HepG2 (cell line): Measurements from ENCODE around the gene PRCD. TPM values are rescaled to one million over a fixed set of nuclear protein-coding genes. Genes with fewer than 3 reads are reported as not detected.

Experiments
- BORCS8-MEF2B ChIP-seq: sonication (generic); formaldehyde crosslinking; IDR thresholded peaks from 2 replicates; pipeline ENCODE4 v1.8.0; 2022; ENCODE audit warnings: mild to moderate bottlenecking, missing genetic modification reagents
- EP300 ChIP-seq, 3 experiments: sonication (generic) in 1 of 3; formaldehyde crosslinking in 1 of 3; IDR thresholded peaks; 2 replicates each; pipeline versions ENCODE4 v1.5.1 to v1.6.1; 2011 to 2020; ENCODE audit warnings: low read depth in 2 of 3, low read length in 2 of 3, borderline replicate concordance in 1 of 3, improper control_type of control experiment in 1 of 3, mild to moderate bottlenecking in 1 of 3, missing genetic modification reagents in 1 of 3, moderate library complexity in 1 of 3
- GATAD2A ChIP-seq: IDR thresholded peaks from 2 replicates; pipeline ENCODE4 v1.6.1; 2016
- HNRNPUL1 ChIP-seq: fragments of 200-400 bp; formaldehyde crosslinking; IDR thresholded peaks from 2 replicates; pipeline ENCODE4 v1.6.1; 2017; ENCODE audit warnings: low read depth, mild to moderate bottlenecking, low read length, moderate library complexity
- MEIS2 ChIP-seq: sonication (generic); formaldehyde crosslinking; IDR thresholded peaks from 2 replicates; pipeline ENCODE4 v1.9.0; 2021; ENCODE audit warnings: mild to moderate bottlenecking, missing genetic modification reagents
- NCOR1 ChIP-seq: fragments of 200-600 bp; sonication (generic); IDR thresholded peaks from 2 replicates; pipeline ENCODE4 v1.7.0; 2017; ENCODE audit warnings: antibody characterized with exemption, low read length, borderline replicate concordance
- NR2C2 ChIP-seq: sonication (generic); formaldehyde crosslinking; IDR thresholded peaks from 2 replicates; pipeline ENCODE4 v1.4.0; 2020; ENCODE audit warnings: missing genetic modification reagents, mild to moderate bottlenecking, moderate library complexity, borderline replicate concordance
- RCOR2 ChIP-seq: IDR thresholded peaks from 2 replicates; pipeline ENCODE4 v1.6.1; 2016; ENCODE audit warnings: missing biosample characterization, missing genetic modification reagents
- RNF2 ChIP-seq: fragments of 450-650 bp; conservative IDR thresholded peaks from 2 replicates; pipeline ENCODE4 v1.6.1; 2016; ENCODE audit warnings: low read depth
- SMARCC2 ChIP-seq: fragments of 450-650 bp; IDR thresholded peaks from 2 replicates; pipeline ENCODE4 v1.6.1; 2017; ENCODE audit warnings: antibody characterized with exemption, mild to moderate bottlenecking
- SRSF1 ChIP-seq: fragments of 200-400 bp; formaldehyde crosslinking; optimal IDR thresholded peaks from 2 replicates; pipeline ENCODE3; 2017; ENCODE audit warnings: mild to moderate bottlenecking, low read depth, low read length, moderate library complexity
- SRY ChIP-seq: sonication (generic); formaldehyde crosslinking; IDR thresholded peaks from 2 replicates; pipeline ENCODE4 v1.8.0; 2022; ENCODE audit warnings: mild to moderate bottlenecking, missing genetic modification reagents
- TCF7L2 ChIP-seq: IDR thresholded peaks from 2 replicates; pipeline ENCODE4 v1.6.1; 2011; ENCODE audit warnings: mild to moderate bottlenecking, low read depth, low read length, moderate library complexity
- YEATS4 ChIP-seq: sonication (generic); formaldehyde crosslinking; IDR thresholded peaks from 2 replicates; pipeline ENCODE4 v1.4.0; 2020; ENCODE audit warnings: missing genetic modification reagents, borderline replicate concordance
- ZBTB20 ChIP-seq: sonication (generic); formaldehyde crosslinking; IDR thresholded peaks from 2 replicates; pipeline ENCODE4 v1.8.1; 2023; ENCODE audit warnings: missing genetic modification reagents, low read depth, mild to moderate bottlenecking, borderline replicate concordance
- ZNF101 ChIP-seq: sonication (generic); formaldehyde crosslinking; IDR thresholded peaks from 2 replicates; pipeline ENCODE4 v1.4.0; 2020; ENCODE audit warnings: mild to moderate bottlenecking, low read depth, missing genetic modification reagents, borderline replicate concordance
- ZNF337 ChIP-seq: sonication (generic); formaldehyde crosslinking; IDR thresholded peaks from 2 replicates; pipeline ENCODE4 v1.5.1; 2020; ENCODE audit warnings: missing genetic modification reagents, low read depth, mild to moderate bottlenecking, borderline replicate concordance
- ZNF34 ChIP-seq: sonication (generic); formaldehyde crosslinking; IDR thresholded peaks from 2 replicates; pipeline ENCODE4 v1.4.0; 2020; ENCODE audit warnings: mild to moderate bottlenecking, missing genetic modification reagents, borderline replicate concordance
- ZNF343 ChIP-seq: sonication (generic); formaldehyde crosslinking; IDR thresholded peaks from 2 replicates; pipeline ENCODE4 v1.4.0; 2020; ENCODE audit warnings: mild to moderate bottlenecking, missing genetic modification reagents
- ZNF589 ChIP-seq: sonication (generic); formaldehyde crosslinking; conservative IDR thresholded peaks from 2 replicates; pipeline ENCODE4 v1.8.0; 2022; ENCODE audit warnings: mild to moderate bottlenecking, moderate library complexity, missing genetic modification reagents
- ZNF691 ChIP-seq: sonication (generic); formaldehyde crosslinking; IDR thresholded peaks from 2 replicates; pipeline ENCODE4 v1.4.0; 2020; ENCODE audit warnings: missing genetic modification reagents, low read depth, mild to moderate bottlenecking, borderline replicate concordance
- ZNF790 ChIP-seq: sonication (generic); formaldehyde crosslinking; IDR thresholded peaks from 2 replicates; pipeline ENCODE4 v1.8.0; 2022; ENCODE audit warnings: missing genetic modification reagents, mild to moderate bottlenecking, borderline replicate concordance
- polyA plus RNA-seq, 8 experiments: library from polyadenylated mRNA; depleted of rRNA in 3 of 8; stranded (reverse) in 7 of 8; unstranded in 1 of 8; fragments of >200 nt; fragmentation: Illumina TruSeq in 4 of 8; extraction: Trizol in 4 of 8; gene quantifications; 2 replicates each; pipeline versions ENCODE4 v1.2.1 to v1.2.3, GENCODE V29; 2011 to 2016; ENCODE audit warnings: low read depth in 4 of 8, missing spikeins in 1 of 8, mixed read lengths in 1 of 8; ENCODE audit not compliant: insufficient read depth in 1 of 8
- total RNA-seq, 5 experiments: library from RNA; depleted of rRNA; stranded (reverse); fragments of >200 nt; fragmentation: Illumina TruSeq; extraction: Trizol; gene quantifications; 2 replicates each; pipeline ENCODE4 v1.2.3, GENCODE V29; 2016; ENCODE audit warnings: low read depth in 1 of 5
- TF ChIP-seq, protein P1 (sequence below): sonication (generic); formaldehyde crosslinking; IDR thresholded peaks from 2 replicates; pipeline ENCODE4 v1.4.0; 2020; ENCODE audit warnings: missing genetic modification reagents; ENCODE audit errors: not compliant biosample characterization
- TF ChIP-seq, protein P2 (sequence below): IDR thresholded peaks from 2 replicates; pipeline ENCODE4 v1.6.1; 2016; ENCODE audit warnings: mild to moderate bottlenecking, missing biosample characterization, missing genetic modification reagents
- TF ChIP-seq, protein P3 (sequence below): sonication (generic); formaldehyde crosslinking; IDR thresholded peaks from 2 replicates; pipeline ENCODE4 v1.9.0; 2021; ENCODE audit warnings: missing genetic modification reagents, borderline replicate concordance

The PRCD gene
- total and polyA plus RNA-seq, 2 of the 13 experiments (the other 11 are each of a cell fraction or from before 2014, with no cell fraction given), result 0.51 TPM; not detected in 1

- 0 out of 2 replicates have a peak, but pooled peaks have one; percentile 8 for TF ChIP-seq ZNF337 (CRISPR knock-in tag)
- TF ChIP-seq ZNF343, result no peak
- TF ChIP-seq ZNF34 (CRISPR knock-in tag), result no peak
- TF ChIP-seq, protein P1, sequence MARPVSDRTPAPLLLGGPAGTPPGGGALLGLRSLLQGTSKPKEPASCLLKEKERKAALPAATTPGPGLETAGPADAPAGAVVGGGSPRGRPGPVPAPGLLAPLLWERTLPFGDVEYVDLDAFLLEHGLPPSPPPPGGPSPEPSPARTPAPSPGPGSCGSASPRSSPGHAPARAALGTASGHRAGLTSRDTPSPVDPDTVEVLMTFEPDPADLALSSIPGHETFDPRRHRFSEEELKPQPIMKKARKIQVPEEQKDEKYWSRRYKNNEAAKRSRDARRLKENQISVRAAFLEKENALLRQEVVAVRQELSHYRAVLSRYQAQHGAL (CRISPR knock-in tag), result peak; percentile 73
- no peak; the same call in 1 of the 2 replicates for TF ChIP-seq ZNF691 (CRISPR knock-in tag)
- TF ChIP-seq RNF2, result no peak
- TF ChIP-seq ZBTB20 (CRISPR knock-in tag), result no peak
- no peak for TF ChIP-seq NCOR1
- no peak for TF ChIP-seq HNRNPUL1
- 0 out of 4 replicates have a peak, but pooled peaks of 1 of the 2 experiments have one; percentile 4 for TF ChIP-seq EP300 (IDR thresholded peaks at IDR 0.05; ENCODE audit: low read depth in 2 of 2, low read length in 2 of 2)
- TF ChIP-seq EP300 (CRISPR knock-in tag; IDR thresholded peaks at IDR 0.05; ENCODE audit: borderline replicate concordance), result no peak
- no peak for TF ChIP-seq MEIS2 (CRISPR knock-in tag)
- TF ChIP-seq ZNF589 (CRISPR knock-in tag), result no peak
- TF ChIP-seq TCF7L2, result no peak
- TF ChIP-seq NR2C2 (CRISPR knock-in tag), result no peak
- TF ChIP-seq, protein P2, sequence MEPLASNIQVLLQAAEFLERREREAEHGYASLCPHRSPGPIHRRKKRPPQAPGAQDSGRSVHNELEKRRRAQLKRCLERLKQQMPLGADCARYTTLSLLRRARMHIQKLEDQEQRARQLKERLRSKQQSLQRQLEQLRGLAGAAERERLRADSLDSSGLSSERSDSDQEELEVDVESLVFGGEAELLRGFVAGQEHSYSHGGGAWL (CRISPR knock-in tag), result no peak
- TF ChIP-seq GATAD2A (CRISPR knock-in tag), result peak; percentile 24; the same call in 1 of the 2 replicates
- peak; percentile 82 for TF ChIP-seq RCOR2
- TF ChIP-seq ZNF790 (CRISPR knock-in tag), result no peak; the same call in 1 of the 2 replicates
- TF ChIP-seq SRSF1, result peak; percentile 21
- TF ChIP-seq, protein P3, sequence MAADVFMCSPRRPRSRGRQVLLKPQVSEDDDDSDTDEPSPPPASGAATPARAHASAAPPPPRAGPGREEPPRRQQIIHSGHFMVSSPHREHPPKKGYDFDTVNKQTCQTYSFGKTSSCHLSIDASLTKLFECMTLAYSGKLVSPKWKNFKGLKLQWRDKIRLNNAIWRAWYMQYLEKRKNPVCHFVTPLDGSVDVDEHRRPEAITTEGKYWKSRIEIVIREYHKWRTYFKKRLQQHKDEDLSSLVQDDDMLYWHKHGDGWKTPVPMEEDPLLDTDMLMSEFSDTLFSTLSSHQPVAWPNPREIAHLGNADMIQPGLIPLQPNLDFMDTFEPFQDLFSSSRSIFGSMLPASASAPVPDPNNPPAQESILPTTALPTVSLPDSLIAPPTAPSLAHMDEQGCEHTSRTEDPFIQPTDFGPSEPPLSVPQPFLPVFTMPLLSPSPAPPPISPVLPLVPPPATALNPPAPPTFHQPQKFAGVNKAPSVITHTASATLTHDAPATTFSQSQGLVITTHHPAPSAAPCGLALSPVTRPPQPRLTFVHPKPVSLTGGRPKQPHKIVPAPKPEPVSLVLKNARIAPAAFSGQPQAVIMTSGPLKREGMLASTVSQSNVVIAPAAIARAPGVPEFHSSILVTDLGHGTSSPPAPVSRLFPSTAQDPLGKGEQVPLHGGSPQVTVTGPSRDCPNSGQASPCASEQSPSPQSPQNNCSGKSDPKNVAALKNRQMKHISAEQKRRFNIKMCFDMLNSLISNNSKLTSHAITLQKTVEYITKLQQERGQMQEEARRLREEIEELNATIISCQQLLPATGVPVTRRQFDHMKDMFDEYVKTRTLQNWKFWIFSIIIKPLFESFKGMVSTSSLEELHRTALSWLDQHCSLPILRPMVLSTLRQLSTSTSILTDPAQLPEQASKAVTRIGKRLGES, result no peak
- TF ChIP-seq BORCS8-MEF2B (CRISPR knock-in tag), result no peak; the same call in 1 of the 2 replicates
- no peak for TF ChIP-seq YEATS4 (CRISPR knock-in tag)
- no peak for TF ChIP-seq SRY (CRISPR knock-in tag)
- TF ChIP-seq SMARCC2, result no peak
- TF ChIP-seq ZNF101 (CRISPR knock-in tag), result no peak; the same call in 1 of the 2 replicates
These were observed 17.0 kb downstream of the PRCD start (continued) for GRCh38 chr17:76556765-76557367.
